DND-41 (cell line): Measurements from ENCODE around the gene MYOM1.
A peak's percentile ranks its signal among the peaks of the same experiment; 100 is the strongest.

Source experiments
- ATAC-seq: fragments of 200-7000 bp; cut with Tn5 transposase; 3 replicates; pipeline ENCODE4 v1.9.1; 2021; ENCODE audit warnings: low read depth; ENCODE audit not compliant: insufficient read depth
- DNase-seq: peaks from one replicate; pipeline ENCODE4 v3.0.0-alpha.2; 2020
- H2AFZ ChIP-seq: 2 replicates; pipeline ENCODE4 v1.6.0; 2012; ENCODE audit warnings: low read depth, low read length
- H3K27ac ChIP-seq: 2 replicates; pipeline ENCODE4 v1.5.1; 2012; ENCODE audit warnings: low read length, inconsistent platforms
- H3K27me3 ChIP-seq: fragments of 200-600 bp; sonication (generic); 2 replicates; pipeline ENCODE4 v1.6.0; 2012; ENCODE audit warnings: low read length, mild to moderate bottlenecking, inconsistent platforms; ENCODE audit not compliant: insufficient read depth, poor library complexity
- H3K36me3 ChIP-seq: 2 replicates; pipeline ENCODE4 v1.5.1; 2012; ENCODE audit warnings: low read length, inconsistent platforms; ENCODE audit not compliant: insufficient read depth
- H3K4me1 ChIP-seq: 2 replicates; pipeline ENCODE4 v1.5.1; 2012; ENCODE audit warnings: mild to moderate bottlenecking, low read length; ENCODE audit not compliant: insufficient read depth
- H3K4me2 ChIP-seq: 2 replicates; pipeline ENCODE4 v1.6.0; 2012; ENCODE audit warnings: mild to moderate bottlenecking, moderate library complexity, low read length, inconsistent platforms; ENCODE audit not compliant: insufficient read depth
- H3K4me3 ChIP-seq, 2 experiments: fragments of 200-600 bp in 1 of 2; shearing (Covaris generic) in 1 of 2; 2 replicates each; pipeline ENCODE4 v1.5.1; 2012 to 2016; ENCODE audit warnings: inconsistent platforms in 2 of 2, low read length in 2 of 2, mild to moderate bottlenecking in 2 of 2, low read depth in 1 of 2, moderate library complexity in 1 of 2
- H3K79me2 ChIP-seq: 2 replicates; pipeline ENCODE4 v1.6.0; 2012; ENCODE audit warnings: low read length, inconsistent platforms; ENCODE audit not compliant: insufficient read depth
- H3K9ac ChIP-seq: 2 replicates; pipeline ENCODE4 v1.6.0; 2012; ENCODE audit warnings: low read depth, mild to moderate bottlenecking, inconsistent platforms, low read length, moderate library complexity
- H3K9me3 ChIP-seq: 2 replicates; pipeline ENCODE4 v1.5.1; 2012; ENCODE audit warnings: low read length, moderate library complexity, mild to moderate bottlenecking, inconsistent platforms; ENCODE audit not compliant: insufficient read depth, severe bottlenecking
- H4K20me1 ChIP-seq: 2 replicates; pipeline ENCODE4 v1.6.0; 2012; ENCODE audit warnings: low read length; ENCODE audit not compliant: insufficient read depth
- EZH2 ChIP-seq: IDR thresholded peaks from 3 replicates; pipeline ENCODE4 v1.6.1; 2012; ENCODE audit warnings: borderline replicate concordance, low read depth, mild to moderate bottlenecking, moderate library complexity, low read length, inconsistent platforms; ENCODE audit not compliant: severe bottlenecking
- TF ChIP-seq, protein P1 (sequence below): IDR thresholded peaks from 2 replicates; pipeline ENCODE4 v1.5.1; 2012; ENCODE audit warnings: borderline replicate concordance, low read length, moderate library complexity, mild to moderate bottlenecking; ENCODE audit not compliant: poor library complexity, severe bottlenecking; ENCODE audit errors: extremely low read depth

MYOM1 gene

DNA sequence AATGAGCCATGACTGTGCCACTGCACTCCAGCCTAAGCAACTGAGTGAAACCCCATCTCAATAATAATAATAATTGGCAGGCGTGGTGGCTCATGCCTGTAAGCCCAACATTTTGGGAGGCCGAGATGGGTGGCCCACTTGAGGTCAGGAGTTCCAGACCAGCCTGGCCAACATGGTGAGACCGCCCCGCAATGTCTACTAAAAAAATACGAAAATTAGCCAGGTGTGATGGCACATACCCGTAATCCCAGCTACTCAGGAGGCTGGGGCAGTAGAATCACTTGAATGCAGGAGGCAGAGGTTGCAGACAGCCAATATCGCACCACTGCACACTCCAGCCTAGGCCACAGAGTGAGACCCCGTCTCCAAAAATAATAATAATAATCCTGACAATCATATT, 178.9 kb downstream of the MYOM1 start:
- Histone ChIP-seq H3K27ac (no peak overlapping the region), H3K4me2 (no peak overlapping the region), H4K20me1 (no peaks in the 10 kb centered on the region), H3K79me2 (no peaks in the 10 kb centered on the region), H3K9me3 (no peaks in the 10 kb centered on the region), H3K36me3 (no peaks in the 10 kb centered on the region), H2AFZ (no peak overlapping the region), H3K4me3 (no peak overlapping the region), H3K9ac (no peak overlapping the region), H3K27me3 (no peaks in the 10 kb centered on the region), H3K4me1 (no peaks in the 10 kb centered on the region)
- DNase-seq (no peak), ATAC-seq (no peak)
- no peak for TF ChIP-seq EZH2
- TF ChIP-seq, protein P1, sequence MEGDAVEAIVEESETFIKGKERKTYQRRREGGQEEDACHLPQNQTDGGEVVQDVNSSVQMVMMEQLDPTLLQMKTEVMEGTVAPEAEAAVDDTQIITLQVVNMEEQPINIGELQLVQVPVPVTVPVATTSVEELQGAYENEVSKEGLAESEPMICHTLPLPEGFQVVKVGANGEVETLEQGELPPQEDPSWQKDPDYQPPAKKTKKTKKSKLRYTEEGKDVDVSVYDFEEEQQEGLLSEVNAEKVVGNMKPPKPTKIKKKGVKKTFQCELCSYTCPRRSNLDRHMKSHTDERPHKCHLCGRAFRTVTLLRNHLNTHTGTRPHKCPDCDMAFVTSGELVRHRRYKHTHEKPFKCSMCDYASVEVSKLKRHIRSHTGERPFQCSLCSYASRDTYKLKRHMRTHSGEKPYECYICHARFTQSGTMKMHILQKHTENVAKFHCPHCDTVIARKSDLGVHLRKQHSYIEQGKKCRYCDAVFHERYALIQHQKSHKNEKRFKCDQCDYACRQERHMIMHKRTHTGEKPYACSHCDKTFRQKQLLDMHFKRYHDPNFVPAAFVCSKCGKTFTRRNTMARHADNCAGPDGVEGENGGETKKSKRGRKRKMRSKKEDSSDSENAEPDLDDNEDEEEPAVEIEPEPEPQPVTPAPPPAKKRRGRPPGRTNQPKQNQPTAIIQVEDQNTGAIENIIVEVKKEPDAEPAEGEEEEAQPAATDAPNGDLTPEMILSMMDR, result no peak

DNA sequence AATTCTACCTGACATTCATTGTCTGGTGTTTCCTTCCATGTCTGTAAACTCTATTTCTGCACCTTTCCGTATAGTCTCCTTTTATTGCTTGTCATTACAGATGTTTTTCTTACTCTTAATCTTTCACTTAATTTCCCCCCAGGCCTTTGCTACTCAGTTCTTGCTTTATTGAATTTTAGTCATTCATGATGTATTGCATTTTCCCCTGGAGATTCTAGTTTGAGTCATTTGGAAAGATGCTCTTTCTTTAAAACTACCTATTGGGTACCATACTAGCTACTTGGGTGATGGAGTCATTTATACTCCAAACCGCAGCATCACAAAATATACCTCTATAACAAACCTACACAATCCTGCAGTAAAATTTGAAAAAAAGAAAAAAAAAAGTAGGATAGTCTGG, 179.6 kb downstream of the MYOM1 start:
- no peak overlapping the region for H3K4me2 ChIP-seq
- ATAC-seq (no peak), DNase-seq (no peak)
- H3K9me3 ChIP-seq, result no peaks in the 10 kb centered on the region
- no peak overlapping the region for H2AFZ ChIP-seq
- H3K4me1 ChIP-seq, result no peaks in the 10 kb centered on the region
- no peak overlapping the region for H3K9ac ChIP-seq
- no peaks in the 10 kb centered on the region for H4K20me1 ChIP-seq
- H3K79me2 ChIP-seq, result no peaks in the 10 kb centered on the region
- TF ChIP-seq EZH2, result no peak
- TF ChIP-seq, protein P1, result no peak
- no peak overlapping the region for H3K27ac ChIP-seq
- no peak overlapping the region for H3K4me3 ChIP-seq
- H3K27me3 ChIP-seq, result no peaks in the 10 kb centered on the region
- H3K36me3 ChIP-seq, result no peaks in the 10 kb centered on the region

DNA sequence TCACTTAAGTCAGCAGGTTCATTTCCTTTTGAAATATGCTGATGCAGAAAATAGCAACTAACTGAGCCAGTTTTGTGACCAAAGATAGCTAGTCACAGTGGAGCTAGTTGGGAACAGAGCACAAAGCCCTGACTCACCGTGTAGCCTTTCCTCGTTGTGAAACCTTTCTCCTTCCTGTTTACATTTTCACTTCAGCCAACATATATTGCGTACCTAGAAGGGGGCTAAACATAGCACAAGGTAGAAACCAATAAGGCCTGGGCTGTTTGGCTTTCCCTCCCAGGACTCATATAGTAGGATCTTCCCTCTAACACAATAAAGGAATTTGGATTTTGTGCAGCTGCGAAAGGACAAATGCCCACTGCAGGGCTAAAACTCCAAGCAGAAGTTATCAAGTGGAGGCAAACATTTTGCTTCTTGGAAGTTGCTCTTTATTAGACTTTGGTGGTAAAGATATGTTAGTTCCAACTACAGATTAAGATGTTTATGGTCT, 182.3 kb downstream of the MYOM1 start:
- Histone ChIP-seq H3K4me2 (no peak overlapping the region), H3K9ac (no peak overlapping the region), H2AFZ (no peak overlapping the region), H3K27me3 (no peaks in the 10 kb centered on the region), H3K4me1 (no peaks in the 10 kb centered on the region), H3K27ac (no peak overlapping the region), H3K9me3 (no peaks in the 10 kb centered on the region), H3K4me3 (no peak overlapping the region), H3K36me3 (no peaks in the 10 kb centered on the region), H4K20me1 (no peaks in the 10 kb centered on the region), H3K79me2 (no peaks in the 10 kb centered on the region)
- TF ChIP-seq, protein P1, result no peak
- no peak for TF ChIP-seq EZH2
- DNase-seq (no peak), ATAC-seq (0 out of 3 replicates have a peak, but pooled peaks have one; percentile 33)

DNA sequence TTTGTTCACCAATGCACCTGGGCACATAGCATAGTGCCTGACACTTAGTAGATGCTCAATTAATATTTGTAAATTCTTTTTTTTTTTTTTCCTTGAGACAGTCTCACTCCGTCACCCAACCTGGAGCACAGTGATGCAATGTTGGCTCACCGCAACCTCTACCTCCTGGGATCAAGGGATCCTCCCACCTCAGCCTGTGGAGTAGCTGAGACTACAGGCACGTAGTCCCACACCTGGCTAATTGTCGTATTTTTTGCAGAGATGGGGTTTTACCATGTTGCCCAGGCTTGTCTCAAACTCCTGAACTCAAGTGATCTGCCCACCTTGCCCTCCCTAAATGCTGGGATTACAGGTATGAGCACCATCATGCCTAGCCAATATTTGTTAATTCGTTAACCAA, 183.7 kb downstream of the MYOM1 start:
- no peak for DNase-seq

More for the DNA sequence above, 183.7 kb downstream of the MYOM1 start:
- Histone ChIP-seq H2AFZ (no peak overlapping the region), H3K27me3 (no peaks in the 10 kb centered on the region), H3K4me2 (no peak overlapping the region), H3K9me3 (no peaks in the 10 kb centered on the region), H3K27ac (no peak overlapping the region), H3K4me1 (no peaks in the 10 kb centered on the region), H3K9ac (no peak overlapping the region), H3K4me3 (no peak overlapping the region), H3K79me2 (no peaks in the 10 kb centered on the region), H3K36me3 (no peaks in the 10 kb centered on the region), H4K20me1 (no peaks in the 10 kb centered on the region)
- TF ChIP-seq, protein P1, result no peak
- no peak for TF ChIP-seq EZH2
- ATAC-seq, result no peak
